Suprapubic skin (tissue), 4 donors: ENCODE measurements around the gene C20orf204. TPM values are rescaled to one million over a fixed set of nuclear protein-coding genes. Genes with fewer than 3 reads are reported as not detected.

ENCODE experiments used
- DNase-seq, 2 donors: peaks; one replicate each; pipeline ENCODE4 v3.0.0-alpha.2; 2019; ENCODE audit warnings: low spot score in 2 of 2
- H3K27ac ChIP-seq: fragments of 200-600 bp; sonication (generic); one replicate; pipeline ENCODE4 v1.5.1; 2019
- H3K27me3 ChIP-seq: fragments of 200-600 bp; sonication (generic); one replicate; pipeline ENCODE4 v1.5.1; 2019
- H3K36me3 ChIP-seq: fragments of 200-600 bp; sonication (generic); one replicate; pipeline ENCODE4 v1.5.1; 2019
- H3K4me1 ChIP-seq: fragments of 200-600 bp; sonication (generic); one replicate; pipeline ENCODE4 v1.5.1; 2019
- H3K4me3 ChIP-seq: fragments of 200-600 bp; sonication (generic); one replicate; pipeline ENCODE4 v1.5.1; 2019; ENCODE audit warnings: mild to moderate bottlenecking
- H3K9me3 ChIP-seq: fragments of 200-600 bp; sonication (generic); one replicate; pipeline ENCODE4 v1.5.1; 2019
- CTCF ChIP-seq, 2 donors: fragments of 200-600 bp in 1 of 2; fragments of 450-650 bp in 1 of 2; sonication (generic) in 1 of 2; IDR thresholded peaks; one replicate each; pipeline ENCODE4 v1.5.1; 2016 to 2019; ENCODE audit warnings: antibody characterized with exemption in 2 of 2, mild to moderate bottlenecking in 1 of 2, moderate library complexity in 1 of 2
- EP300 ChIP-seq: sonication (generic); formaldehyde crosslinking; IDR thresholded peaks from one replicate; pipeline ENCODE4 v1.6.1; 2017; ENCODE audit warnings: antibody characterized with exemption
- POLR2A ChIP-seq, 2 donors: fragments of 450-650 bp; IDR thresholded peaks; one replicate each; pipeline ENCODE4 v1.6.1; 2017; ENCODE audit warnings: antibody characterized with exemption in 2 of 2, mild to moderate bottlenecking in 2 of 2, moderate library complexity in 2 of 2
- POLR2AphosphoS5 ChIP-seq, 3 donors: sonication (generic); formaldehyde crosslinking; IDR thresholded peaks; one replicate each; pipeline ENCODE4 v1.6.1; 2017; ENCODE audit warnings: antibody characterized with exemption in 3 of 3
- WGBS: methylation state at CpG from one replicate; pipeline ENCODE4 v1.1.5; 2018; 5-methylcytosine and 5-hydroxymethylcytosine counted together
- total RNA-seq, 4 donors: library from RNA; depleted of rRNA; stranded (reverse); fragments of >200 nt; gene quantifications; one replicate each; pipeline ENCODE4 v1.1.0, GENCODE V29; 2016

Gene C20orf204
- total RNA-seq, 4 donors from 2014 or later = 1.1 to 5.1 (median 1.8) TPM

GRCh38 chr20:64056889-64057627 is 21.1 kb downstream of the C20orf204 start:
- H3K27me3 ChIP-seq = peaks cover 14% of the 10 kb centered on the region
- H3K4me1 ChIP-seq = peaks cover 43% of the 10 kb centered on the region
- H3K27ac ChIP-seq = peak overlapping the region; percentile 26
- H3K36me3 ChIP-seq = no peaks in the 10 kb centered on the region
- DNase-seq = no peak
- WGBS = 54% methylated on average over 14 of the region's 39 CpGs
- no peaks in the 10 kb centered on the region for H3K9me3 ChIP-seq
- H3K4me3 ChIP-seq = no peak overlapping the region
- TF ChIP-seq EP300 (no peak), POLR2A (IDR thresholded peaks at IDR 0.05) (no peak), POLR2AphosphoS5 (IDR thresholded peaks at IDR 0.05) (no peak), CTCF (IDR thresholded peaks at IDR 0.05) (no peak)

- Histone ChIP-seq H3K36me3 (no peaks in the 10 kb centered on the region), H3K27ac (no peak overlapping the region), H3K9me3 (no peaks in the 10 kb centered on the region), H3K4me3 (no peak overlapping the region), H3K4me1 (peaks cover 48% of the 10 kb centered on the region), H3K27me3 (peaks cover 11% of the 10 kb centered on the region)
- no peak for TF ChIP-seq POLR2A (IDR thresholded peaks at IDR 0.05)
- peak; percentile 46 to 86 for TF ChIP-seq CTCF (IDR thresholded peaks at IDR 0.05)
- no peak for DNase-seq
- WGBS = 35% methylated on average over 24 of the region's 33 CpGs
These were observed 21.9 kb downstream of the C20orf204 start for GRCh38 chr20:64057628-64058498.

- H3K27ac ChIP-seq = no peak overlapping the region
- H3K27me3 ChIP-seq = peaks cover 11% of the 10 kb centered on the region
- H3K36me3 ChIP-seq = no peaks in the 10 kb centered on the region
- H3K4me3 ChIP-seq = no peak overlapping the region
- 89% methylated on average over 11 of the region's 12 CpGs for WGBS
- no peak for TF ChIP-seq POLR2A (IDR thresholded peaks at IDR 0.05)
- TF ChIP-seq CTCF (IDR thresholded peaks at IDR 0.05) = no peak
- TF ChIP-seq EP300 = no peak
- TF ChIP-seq POLR2AphosphoS5 (IDR thresholded peaks at IDR 0.05) = no peak
- no peaks in the 10 kb centered on the region for H3K9me3 ChIP-seq
- DNase-seq = no peak
- peaks cover 45% of the 10 kb centered on the region for H3K4me1 ChIP-seq
These were observed 22.6 kb downstream of the C20orf204 start for GRCh38 chr20:64058536-64058935.

GRCh38 chr20:64062276-64062595 is 26.3 kb downstream of the C20orf204 start:
- Histone ChIP-seq H3K27me3 (no peaks in the 10 kb centered on the region), H3K36me3 (no peaks in the 10 kb centered on the region), H3K4me1 (peaks cover 48% of the 10 kb centered on the region), H3K27ac (peak overlapping the region; percentile 76), H3K9me3 (no peaks in the 10 kb centered on the region), H3K4me3 (peak overlapping the region; percentile 89)
- DNase-seq = no peak
- 53% methylated on average over 3 of the region's 5 CpGs for WGBS
- no peak for TF ChIP-seq POLR2AphosphoS5 (IDR thresholded peaks at IDR 0.05)
- no peak for TF ChIP-seq EP300
- no peak for TF ChIP-seq CTCF (IDR thresholded peaks at IDR 0.05)
- TF ChIP-seq POLR2A (IDR thresholded peaks at IDR 0.05) = no peak
